ENCODE measurements around the gene TMEM273. TPM values are rescaled to one million over a fixed set of nuclear protein-coding genes. Genes with fewer than 3 reads are reported as not detected.

TMEM273 gene
- polyA plus RNA-seq, 1 of the 3 experiments (the other 2 are of a cell fraction), result not detected

GRCh38 chr10:49205206-49205605 lies 17.0 kb upstream of the TMEM273 start:
- H3K9ac ChIP-seq, result no peak overlapping the region
- 35% methylated on average over 3 of the region's 3 CpGs for WGBS (ENCODE audit: low lambda C conversion rate)
- CTCF ChIA-PET, result no interaction called here

GRCh38 chr10:49204119-49204518 lies 15.9 kb upstream of the TMEM273 start:
- no peak overlapping the region for H3K27ac ChIP-seq (ENCODE audit: low read depth in 2 of 2, low read length in 1 of 2)
- H3K9me3 ChIP-seq, result no peaks in the 10 kb centered on the region; the same call in 1 of the 2 replicates
- DNase-seq, result no peak
- POLR2A ChIA-PET, result no interaction called here
- no peaks in the 10 kb centered on the region for H3K9me2 ChIP-seq
- no peaks in the 10 kb centered on the region for H3K36me3 ChIP-seq (replicated peaks in 1 of 2; ENCODE audit: control insufficient read depth in 1 of 2, insufficient read depth in 2 of 2, low read length in 1 of 2)
- no peaks in the 10 kb centered on the region for H3F3A ChIP-seq (replicated peaks; ENCODE audit: insufficient read depth)
- CTCF ChIA-PET, result no interaction called here
- no peak overlapping the region for H3K9ac ChIP-seq
- H4K20me1 ChIP-seq (ENCODE audit: insufficient read depth), result no peaks in the 10 kb centered on the region
- H3K4me1 ChIP-seq (ENCODE audit: control insufficient read depth in 1 of 2, insufficient read depth in 2 of 2, low read depth in 1 of 2, low read length in 1 of 2), result no peaks in the 10 kb centered on the region; a peak in 1 of 4 replicates
- H3K79me2 ChIP-seq (ENCODE audit: insufficient read depth), result no peaks in the 10 kb centered on the region
- no peaks in the 10 kb centered on the region for H3K27me3 ChIP-seq (ENCODE audit: insufficient read depth)
- 4% methylated on average over 1 of the region's 1 CpG for WGBS (ENCODE audit: low lambda C conversion rate)
- TF ChIP-seq TEAD4 (IDR thresholded peaks at IDR 0.05; ENCODE audit: borderline replicate concordance, insufficient read depth) (no peak), MAX (IDR thresholded peaks at IDR 0.05; ENCODE audit: low read depth) (no peak), GATA2 (CRISPR knock-in tag; IDR thresholded peaks at IDR 0.05) (no peak), RAD21 (IDR thresholded peaks at IDR 0.05; ENCODE audit: low read length) (no peak), POLR2AphosphoS5 (IDR thresholded peaks at IDR 0.05; ENCODE audit: low read depth, low read length) (no peak), PBX3 (IDR thresholded peaks at IDR 0.05) (no peak), FOSL2 (IDR thresholded peaks at IDR 0.05; ENCODE audit: borderline replicate concordance, low read depth) (no peak), ZBTB33 (IDR thresholded peaks at IDR 0.05; ENCODE audit: borderline replicate concordance, low read depth) (no peak), NRF1 (IDR thresholded peaks at IDR 0.05; ENCODE audit: low read depth, low read length) (no peak), FOXJ3 (CRISPR knock-in tag; IDR thresholded peaks at IDR 0.05) (no peak), USF1 (IDR thresholded peaks at IDR 0.05; ENCODE audit: borderline replicate concordance, low read depth) (no peak), IRF3 (IDR thresholded peaks at IDR 0.05; ENCODE audit: low read depth, low read length) (no peak), GABPA (IDR thresholded peaks at IDR 0.05; ENCODE audit: low read depth) (no peak), TCF12 (IDR thresholded peaks at IDR 0.05) (no peak)
- no peak overlapping the region for H2AFZ ChIP-seq (ENCODE audit: low read depth)
- no peak overlapping the region for H3K4me2 ChIP-seq
- no peak overlapping the region for H3K4me3 ChIP-seq (ENCODE audit: low read depth in 2 of 2, low read length in 1 of 2)

More at GRCh38 chr10:49205206-49205605, 17.0 kb upstream of the TMEM273 start:
- Histone ChIP-seq H3K27ac (ENCODE audit: low read depth in 2 of 2, low read length in 1 of 2) (no peak overlapping the region), H3K79me2 (ENCODE audit: insufficient read depth) (no peaks in the 10 kb centered on the region), H3K9me3 (no peaks in the 10 kb centered on the region; the same call in 1 of the 2 replicates), H3F3A (replicated peaks; ENCODE audit: insufficient read depth) (no peaks in the 10 kb centered on the region), H3K4me2 (no peak overlapping the region), H3K4me3 (ENCODE audit: low read depth in 2 of 2, low read length in 1 of 2) (no peak overlapping the region), H3K9me2 (no peaks in the 10 kb centered on the region), H3K36me3 (replicated peaks in 1 of 2; ENCODE audit: control insufficient read depth in 1 of 2, insufficient read depth in 2 of 2, low read length in 1 of 2) (no peaks in the 10 kb centered on the region), H3K4me1 (ENCODE audit: control insufficient read depth in 1 of 2, insufficient read depth in 2 of 2, low read depth in 1 of 2, low read length in 1 of 2) (no peaks in the 10 kb centered on the region; a peak in 1 of 4 replicates), H2AFZ (ENCODE audit: low read depth) (no peak overlapping the region), H4K20me1 (ENCODE audit: insufficient read depth) (no peaks in the 10 kb centered on the region), H3K27me3 (ENCODE audit: insufficient read depth) (no peaks in the 10 kb centered on the region)
- no peak for DNase-seq
- TF ChIP-seq POLR2AphosphoS5 (IDR thresholded peaks at IDR 0.05; ENCODE audit: low read depth, low read length), result no peak
- no peak for TF ChIP-seq USF1 (IDR thresholded peaks at IDR 0.05; ENCODE audit: borderline replicate concordance, low read depth)
- no peak for TF ChIP-seq PBX3 (IDR thresholded peaks at IDR 0.05)
- TF ChIP-seq SMC3 (IDR thresholded peaks at IDR 0.05; ENCODE audit: low read depth, low read length), result no peak
- TF ChIP-seq TEAD4 (IDR thresholded peaks at IDR 0.05; ENCODE audit: borderline replicate concordance, insufficient read depth), result no peak
- no peak for TF ChIP-seq EZH2phosphoT487 (IDR thresholded peaks at IDR 0.05; ENCODE audit: borderline replicate concordance, low read depth)
- TF ChIP-seq NFIC (IDR thresholded peaks at IDR 0.05; ENCODE audit: borderline replicate concordance), result no peak
- no peak for TF ChIP-seq RFX5 (IDR thresholded peaks at IDR 0.05; ENCODE audit: low read length)
- no peak for TF ChIP-seq TAF1 (IDR thresholded peaks at IDR 0.05; ENCODE audit: borderline replicate concordance, low read depth, low read length)
- TF ChIP-seq MXI1 (IDR thresholded peaks at IDR 0.05; ENCODE audit: low read depth, low read length), result no peak
- POLR2A ChIA-PET, result no interaction called here

All from SK-N-SH (cell line).